Skeletal muscle tissue (tissue), 4 donors: ENCODE results near the gene TSPAN18. TPM values are rescaled to one million over a fixed set of nuclear protein-coding genes. Genes with fewer than 3 reads are reported as not detected.

Experiments
- H3K27ac ChIP-seq: one replicate; pipeline ENCODE4 v1.7.0; 2013; ENCODE audit warnings: mild to moderate bottlenecking, low read depth, low read length, inconsistent platforms
- H3K27me3 ChIP-seq, 3 donors: one replicate each; pipeline ENCODE4 v1.7.0; 2013; ENCODE audit warnings: low read length in 3 of 3; ENCODE audit not compliant: control insufficient read depth in 3 of 3, insufficient read depth in 3 of 3
- H3K36me3 ChIP-seq, 3 donors: one replicate each; pipeline ENCODE4 v1.7.0; 2013; ENCODE audit warnings: low read length in 3 of 3; ENCODE audit not compliant: control insufficient read depth in 3 of 3, insufficient read depth in 3 of 3
- H3K4me1 ChIP-seq, 3 donors: one replicate each; pipeline ENCODE4 v1.7.0; 2013; ENCODE audit warnings: low read length in 3 of 3, mild to moderate bottlenecking in 3 of 3; ENCODE audit not compliant: control insufficient read depth in 3 of 3, insufficient read depth in 3 of 3
- H3K4me3 ChIP-seq, 3 donors: one replicate each; pipeline ENCODE4 v1.7.0; 2013; ENCODE audit warnings: low read length in 3 of 3
- H3K9ac ChIP-seq, 3 donors: one replicate each; pipeline ENCODE4 v1.7.0; 2013; ENCODE audit warnings: low read length in 3 of 3, mild to moderate bottlenecking in 3 of 3, moderate library complexity in 2 of 3, low read depth in 1 of 3
- H3K9me3 ChIP-seq, 3 donors: one replicate each; pipeline ENCODE4 v1.7.0; 2013; ENCODE audit warnings: low read length in 3 of 3; ENCODE audit not compliant: control insufficient read depth in 3 of 3
- total RNA-seq: library from RNA; depleted of rRNA; stranded (reverse); fragments of >200 nt; gene quantifications from one replicate; pipeline ENCODE4 v1.2.3, GENCODE V29; 2014
- donor health status: Osteomylitis.

The TSPAN18 gene
- total RNA-seq, 1 donor from 2014 or later, result 11.5 TPM

- Histone ChIP-seq H3K4me1 (no peaks in the 10 kb centered on the region), H3K36me3 (no peaks in the 10 kb centered on the region), H3K4me3 (no peak overlapping the region), H3K27ac (no peak overlapping the region), H3K27me3 (peaks cover 8 to 14% (median 11%) of the 10 kb centered on the region in 3 donors), H3K9ac (no peak overlapping the region), H3K9me3 (peaks cover 0 to 4% (median 0%) of the 10 kb centered on the region in 3 donors)
Observed at GRCh38 chr11:44899959-44900358, 173.2 kb downstream of the TSPAN18 start.

GRCh38 chr11:44901120-44901633 is 174.4 kb downstream of the TSPAN18 start:
- H3K27ac ChIP-seq, result no peak overlapping the region
- peaks cover 5 to 8% (median 5%) of the 10 kb centered on the region in 3 donors for H3K27me3 ChIP-seq
- peaks cover 0 to 4% (median 0%) of the 10 kb centered on the region in 3 donors for H3K9me3 ChIP-seq
- no peak overlapping the region for H3K9ac ChIP-seq
- H3K4me3 ChIP-seq, result no peak overlapping the region
- H3K36me3 ChIP-seq, result no peaks in the 10 kb centered on the region
- H3K4me1 ChIP-seq, result no peaks in the 10 kb centered on the region

DNA sequence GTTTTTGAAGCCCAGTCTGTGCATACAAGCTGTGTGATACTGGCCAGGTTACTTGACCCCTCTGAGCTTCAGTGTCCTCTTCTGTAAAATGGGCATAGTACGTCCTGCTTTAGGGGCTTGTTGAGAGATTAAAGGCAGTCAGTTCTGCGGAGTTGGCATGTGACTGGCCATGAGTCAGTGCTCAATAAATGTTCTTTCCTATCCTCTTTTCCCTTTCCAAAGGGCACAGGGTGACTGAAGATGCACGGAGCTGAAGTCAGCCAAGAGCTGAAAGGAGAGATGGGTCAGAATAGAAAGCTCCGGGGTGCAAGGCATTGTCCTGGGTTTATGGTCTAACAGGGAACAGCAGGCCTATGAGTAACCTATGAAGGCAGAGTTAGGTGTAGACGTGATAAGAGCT is 175.0 kb downstream of the TSPAN18 start:
- peaks cover 0 to 5% (median 0%) of the 10 kb centered on the region in 3 donors for H3K27me3 ChIP-seq
- no peak overlapping the region for H3K4me3 ChIP-seq
- H3K9ac ChIP-seq, result no peak overlapping the region
- peaks cover 0 to 4% (median 0%) of the 10 kb centered on the region in 3 donors for H3K9me3 ChIP-seq
- H3K36me3 ChIP-seq, result no peaks in the 10 kb centered on the region
- no peak overlapping the region for H3K27ac ChIP-seq
- no peaks in the 10 kb centered on the region for H3K4me1 ChIP-seq

GRCh38 chr11:44903035-44903434 is 176.3 kb downstream of the TSPAN18 start:
- Histone ChIP-seq H3K9me3 (peaks cover 0 to 4% (median 0%) of the 10 kb centered on the region in 3 donors), H3K4me1 (no peaks in the 10 kb centered on the region), H3K9ac (no peak overlapping the region)

DNA sequence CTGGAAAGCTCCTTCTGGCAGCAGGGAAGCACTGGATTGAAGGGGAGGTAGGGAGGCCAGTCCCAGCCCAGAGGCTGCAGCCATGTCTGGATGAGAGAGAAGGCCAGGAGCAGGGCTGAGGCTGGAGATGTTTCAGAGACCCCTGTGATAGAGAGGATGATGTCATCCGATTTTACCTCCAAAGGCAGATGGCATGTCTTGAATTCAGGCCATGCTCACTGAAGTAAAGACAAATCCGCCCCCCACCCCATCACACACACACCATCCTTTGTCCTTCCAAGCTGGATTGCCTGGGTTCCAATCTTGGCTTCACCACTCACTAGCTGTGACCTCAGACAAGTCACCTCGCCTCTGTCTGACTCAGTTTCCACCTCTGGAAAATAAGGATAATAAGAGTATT is 176.8 kb downstream of the TSPAN18 start:
- Histone ChIP-seq H3K27ac (no peak overlapping the region), H3K27me3 (peaks cover 0 to 5% (median 0%) of the 10 kb centered on the region in 3 donors), H3K9ac (no peak overlapping the region), H3K4me3 (no peak overlapping the region), H3K4me1 (no peaks in the 10 kb centered on the region), H3K9me3 (peaks cover 0 to 4% (median 0%) of the 10 kb centered on the region in 3 donors), H3K36me3 (no peaks in the 10 kb centered on the region)

More at GRCh38 chr11:44903035-44903434, 176.3 kb downstream of the TSPAN18 start:
- Histone ChIP-seq H3K27me3 (peaks cover 0 to 5% (median 0%) of the 10 kb centered on the region in 3 donors), H3K27ac (no peak overlapping the region), H3K36me3 (no peaks in the 10 kb centered on the region), H3K4me3 (no peak overlapping the region)

- Histone ChIP-seq H3K4me1 (no peaks in the 10 kb centered on the region), H3K9ac (no peak overlapping the region), H3K27ac (no peak overlapping the region), H3K9me3 (no peaks in the 10 kb centered on the region), H3K4me3 (no peak overlapping the region), H3K27me3 (peaks cover 0 to 5% (median 0%) of the 10 kb centered on the region in 3 donors), H3K36me3 (no peaks in the 10 kb centered on the region)
Observed at GRCh38 chr11:44904261-44905020, 177.7 kb downstream of the TSPAN18 start.

- H3K27ac ChIP-seq, result no peak overlapping the region
Observed at GRCh38 chr11:44905131-44905866, 178.5 kb downstream of the TSPAN18 start.

DNA sequence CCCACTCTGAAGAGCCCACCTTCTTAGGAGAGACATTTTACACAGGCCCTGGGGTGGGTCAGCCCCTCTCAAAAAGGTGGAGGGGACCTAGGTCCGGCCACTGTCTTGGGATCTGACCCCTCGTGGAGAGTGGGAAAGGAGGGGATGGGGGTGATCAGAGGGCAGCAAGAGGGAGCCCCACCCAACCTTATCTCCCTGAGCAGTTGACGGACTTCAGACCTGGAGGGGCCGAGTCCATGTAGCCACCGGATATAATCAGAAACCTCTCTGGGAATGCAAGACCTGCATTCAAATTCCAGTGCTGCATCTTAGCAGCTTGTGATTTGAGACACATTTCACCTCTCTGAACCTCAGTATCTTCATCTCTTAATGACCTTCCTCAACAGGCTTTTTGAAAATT is 179.9 kb downstream of the TSPAN18 start:
- Histone ChIP-seq H3K4me1 (peaks cover 6 to 9% (median 7%) of the 10 kb centered on the region in 3 donors), H3K27ac (no peak overlapping the region), H3K4me3 (no peak overlapping the region), H3K36me3 (no peaks in the 10 kb centered on the region), H3K27me3 (peaks cover 0 to 5% (median 0%) of the 10 kb centered on the region in 3 donors), H3K9me3 (no peaks in the 10 kb centered on the region), H3K9ac (no peak overlapping the region)

More at GRCh38 chr11:44905131-44905866, 178.5 kb downstream of the TSPAN18 start:
- no peaks in the 10 kb centered on the region for H3K36me3 ChIP-seq
- no peak overlapping the region for H3K9ac ChIP-seq
- H3K27me3 ChIP-seq, result peaks cover 0 to 5% (median 0%) of the 10 kb centered on the region in 3 donors
- H3K4me1 ChIP-seq, result no peaks in the 10 kb centered on the region
- no peaks in the 10 kb centered on the region for H3K9me3 ChIP-seq
- H3K4me3 ChIP-seq, result no peak overlapping the region

DNA sequence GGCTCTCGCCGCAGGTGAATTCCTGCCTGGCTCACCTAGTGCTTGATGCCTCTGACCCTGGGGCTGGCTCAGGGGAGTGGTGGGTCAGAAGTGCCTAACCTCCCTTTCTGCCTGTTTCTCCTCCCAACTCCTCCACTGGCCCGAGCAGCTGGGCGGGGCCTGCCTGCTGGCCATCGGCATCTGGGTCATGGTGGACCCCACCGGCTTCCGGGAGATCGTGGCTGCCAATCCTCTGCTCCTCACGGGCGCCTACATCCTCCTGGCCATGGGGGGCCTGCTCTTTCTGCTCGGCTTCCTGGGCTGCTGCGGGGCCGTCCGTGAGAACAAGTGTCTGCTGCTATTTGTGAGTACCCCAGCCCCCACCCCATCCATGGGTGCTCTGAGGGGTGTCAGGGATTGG is 182.8 kb downstream of the TSPAN18 start:
- Histone ChIP-seq H3K4me1 (peaks cover 6 to 14% (median 11%) of the 10 kb centered on the region in 3 donors), H3K27ac (no peak overlapping the region), H3K27me3 (no peaks in the 10 kb centered on the region), H3K4me3 (no peak overlapping the region), H3K9me3 (no peaks in the 10 kb centered on the region), H3K36me3 (peaks cover 0 to under 1% (median 0%) of the 10 kb centered on the region in 3 donors), H3K9ac (no peak overlapping the region)
